Loucy (cell line): ENCODE measurements around the gene POU5F1.

ENCODE experiments used
- EZH2phosphoT487 ChIP-seq: fragments of 200-600 bp; IDR thresholded peaks from 2 replicates; pipeline ENCODE4 v1.6.1; 2018; ENCODE audit warnings: antibody characterized with exemption, mild to moderate bottlenecking, moderate library complexity, borderline replicate concordance
- TF ChIP-seq, protein P1 (sequence below): fragments of 200-600 bp; sonication (generic); conservative IDR thresholded peaks from 2 replicates; pipeline ENCODE4 v1.5.1; 2014; ENCODE audit warnings: mild to moderate bottlenecking, antibody characterized with exemption, low read length

DNA sequence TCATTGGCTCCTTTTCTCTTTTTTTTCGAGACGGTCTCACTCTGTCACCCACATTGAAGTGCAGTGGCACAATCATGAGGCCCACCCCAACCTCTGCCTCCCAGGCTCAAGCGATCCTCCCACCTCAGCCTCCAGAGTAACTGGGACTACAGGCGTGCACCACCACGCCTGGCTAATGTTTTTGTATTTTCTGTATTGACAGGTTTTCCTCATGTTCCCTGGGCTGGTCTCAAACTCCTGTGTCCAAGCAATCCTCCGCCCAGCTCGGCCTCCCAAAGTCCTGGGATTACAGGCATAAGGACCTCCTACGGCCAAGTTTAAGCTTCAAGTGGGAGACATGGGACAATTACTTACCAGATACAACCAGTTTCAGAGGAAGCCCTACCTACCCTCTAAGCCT is 9.4 kb upstream of the POU5F1 start:
- TF ChIP-seq, protein P1, sequence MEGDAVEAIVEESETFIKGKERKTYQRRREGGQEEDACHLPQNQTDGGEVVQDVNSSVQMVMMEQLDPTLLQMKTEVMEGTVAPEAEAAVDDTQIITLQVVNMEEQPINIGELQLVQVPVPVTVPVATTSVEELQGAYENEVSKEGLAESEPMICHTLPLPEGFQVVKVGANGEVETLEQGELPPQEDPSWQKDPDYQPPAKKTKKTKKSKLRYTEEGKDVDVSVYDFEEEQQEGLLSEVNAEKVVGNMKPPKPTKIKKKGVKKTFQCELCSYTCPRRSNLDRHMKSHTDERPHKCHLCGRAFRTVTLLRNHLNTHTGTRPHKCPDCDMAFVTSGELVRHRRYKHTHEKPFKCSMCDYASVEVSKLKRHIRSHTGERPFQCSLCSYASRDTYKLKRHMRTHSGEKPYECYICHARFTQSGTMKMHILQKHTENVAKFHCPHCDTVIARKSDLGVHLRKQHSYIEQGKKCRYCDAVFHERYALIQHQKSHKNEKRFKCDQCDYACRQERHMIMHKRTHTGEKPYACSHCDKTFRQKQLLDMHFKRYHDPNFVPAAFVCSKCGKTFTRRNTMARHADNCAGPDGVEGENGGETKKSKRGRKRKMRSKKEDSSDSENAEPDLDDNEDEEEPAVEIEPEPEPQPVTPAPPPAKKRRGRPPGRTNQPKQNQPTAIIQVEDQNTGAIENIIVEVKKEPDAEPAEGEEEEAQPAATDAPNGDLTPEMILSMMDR = no peak
- no peak for TF ChIP-seq EZH2phosphoT487
